HT1080 (cell line): Measurements from ENCODE around the gene BTD. TPM values are rescaled to one million over a fixed set of nuclear protein-coding genes. Genes with fewer than 3 reads are reported as not detected.

ENCODE experiments used
- DNase-seq: peaks from one replicate; pipeline ENCODE4 v3.0.0-alpha.2; 2015; ENCODE audit warnings: low read depth
- small RNA-seq: library from RNA; depleted of rRNA; stranded (forward); fragments of <200 nt; gene quantifications from one replicate; pipeline ENCODE3, GENCODE V24; 2014
- total RNA-seq: library from RNA; depleted of rRNA; stranded (reverse); fragments of >200 nt; shearing (Covaris generic); gene quantifications from 2 replicates; pipeline ENCODE4 v1.2.3, GENCODE V29; 2014; rRNA removed

BTD gene
- total RNA-seq, 1 experiment from 2014 or later: 12.1 TPM

DNA sequence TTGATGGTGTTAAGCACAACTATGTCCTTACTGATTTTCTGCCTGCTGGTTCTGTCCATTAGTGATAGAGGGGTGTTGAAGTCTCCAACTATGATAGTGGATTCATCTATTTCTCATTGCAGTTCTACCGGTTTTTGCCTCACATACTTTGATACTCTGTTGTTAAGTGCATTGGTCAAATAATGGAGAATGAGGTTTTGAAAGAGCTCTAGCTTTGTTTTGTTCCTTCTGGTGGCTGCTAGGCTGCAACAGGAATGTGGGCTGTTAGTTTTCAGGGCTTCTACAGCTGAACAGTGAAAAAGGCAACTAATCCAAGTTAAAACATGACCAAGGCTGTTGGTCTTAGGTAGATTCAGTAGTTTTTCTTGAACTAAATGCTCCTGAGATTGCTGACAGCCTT, 62.6 kb downstream of the BTD start:
- no peak for DNase-seq

DNA sequence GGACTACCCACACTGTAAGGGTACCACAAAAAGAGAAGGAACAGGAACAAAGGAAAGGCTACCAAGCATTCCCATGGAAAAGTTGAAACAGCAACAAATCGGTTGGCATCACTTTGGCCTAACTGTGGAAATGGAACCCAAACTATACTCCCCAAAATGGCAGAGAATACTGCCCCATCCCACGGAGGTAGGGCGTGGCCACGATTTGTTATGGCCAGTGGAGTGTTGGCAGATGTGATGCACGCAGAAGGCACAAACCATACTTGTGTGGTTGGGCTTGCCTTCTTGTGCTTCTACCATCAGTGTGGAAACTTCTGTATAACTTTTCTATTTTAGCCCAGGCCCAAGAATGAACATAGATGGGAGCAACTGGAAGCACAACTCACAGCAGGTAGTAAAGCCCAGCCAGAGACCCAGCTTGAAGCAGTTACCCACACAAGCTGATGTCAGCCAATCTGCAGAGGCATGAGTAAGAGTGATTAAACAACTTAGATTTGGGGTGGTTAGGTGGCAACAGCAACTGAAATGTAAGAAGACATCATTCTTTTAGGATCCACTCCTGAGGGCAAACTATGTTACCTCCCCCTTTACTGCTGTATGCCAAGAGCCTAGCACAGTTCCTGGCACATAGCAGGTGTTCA, 64.1 kb downstream of the BTD start:
- DNase-seq: no peak

DNA sequence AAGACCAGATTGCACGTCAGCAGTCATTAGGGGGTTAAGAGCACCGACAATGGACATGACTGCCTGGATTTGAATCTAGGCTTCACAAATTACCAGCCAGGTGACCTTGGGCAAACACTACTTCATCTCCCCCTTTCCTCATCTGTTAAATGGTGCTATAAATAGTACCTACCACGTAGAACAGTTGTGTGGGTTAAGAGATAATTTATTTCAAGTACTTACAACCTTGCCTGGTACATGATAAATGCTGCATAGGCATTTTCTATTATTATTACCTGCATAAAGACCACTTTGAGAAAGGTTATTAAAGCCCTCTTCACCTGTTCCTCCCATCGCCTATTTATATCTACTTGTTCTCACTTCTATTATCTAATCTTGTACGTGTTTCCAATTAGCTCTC, 64.7 kb downstream of the BTD start:
- DNase-seq: no peak

DNA sequence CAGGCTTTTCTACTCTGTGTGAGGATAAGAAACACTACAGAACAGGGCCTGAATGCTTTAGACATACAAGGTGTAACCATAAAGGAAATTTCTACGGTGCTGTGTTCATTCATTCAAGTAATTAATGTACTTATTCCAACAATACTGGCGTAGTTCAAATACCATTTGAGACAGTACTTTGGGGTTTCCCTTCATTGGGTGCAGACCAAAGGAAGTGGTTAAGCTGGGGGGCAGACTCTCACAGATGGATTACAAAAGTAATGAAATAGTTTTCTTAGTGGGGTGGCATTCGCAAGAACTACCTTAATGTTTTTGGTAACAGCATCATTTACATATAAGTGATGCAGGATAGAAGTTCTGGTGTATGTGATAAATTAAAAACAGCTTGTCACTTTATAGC, 65.9 kb downstream of the BTD start:
- no peak for DNase-seq

DNA sequence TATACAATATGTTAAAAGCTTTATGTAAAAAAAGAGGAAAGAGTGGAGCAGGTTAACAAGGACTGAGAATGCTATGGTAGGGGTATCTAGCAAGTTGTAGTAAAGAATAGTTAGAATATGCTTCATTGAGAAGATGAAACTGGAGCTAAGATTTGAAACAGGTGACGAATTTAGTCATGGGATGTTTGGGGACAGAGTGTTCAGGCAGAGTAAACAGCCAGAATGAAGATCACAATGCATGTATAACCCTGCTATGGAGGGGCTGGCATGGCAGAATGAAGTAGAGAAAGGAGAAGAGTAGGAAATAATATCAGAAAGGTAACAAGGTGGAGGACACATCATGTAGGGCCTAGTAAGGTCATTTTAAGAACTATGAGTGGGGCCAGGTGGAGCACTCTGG, 72.0 kb downstream of the BTD start:
- DNase-seq: no peak

DNA sequence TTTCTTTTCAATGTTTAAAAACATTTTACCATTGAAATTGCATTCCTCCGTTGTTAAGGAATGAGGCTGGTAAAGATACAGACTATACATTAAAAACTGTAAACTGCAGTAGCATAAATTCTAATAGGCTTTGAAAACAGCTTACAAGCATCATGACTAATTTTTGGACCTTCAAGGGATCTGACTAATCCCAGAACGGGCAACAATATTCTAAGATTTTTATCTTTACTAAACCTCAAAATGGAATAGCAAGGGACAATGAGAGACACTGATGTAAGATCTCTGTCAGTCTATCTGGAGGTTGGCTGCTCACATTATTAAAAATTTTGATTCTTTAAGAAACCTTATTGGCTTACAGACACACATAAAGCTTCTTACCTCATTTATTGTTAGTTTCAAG, 74.7 kb downstream of the BTD start:
- DNase-seq: no peak

DNA sequence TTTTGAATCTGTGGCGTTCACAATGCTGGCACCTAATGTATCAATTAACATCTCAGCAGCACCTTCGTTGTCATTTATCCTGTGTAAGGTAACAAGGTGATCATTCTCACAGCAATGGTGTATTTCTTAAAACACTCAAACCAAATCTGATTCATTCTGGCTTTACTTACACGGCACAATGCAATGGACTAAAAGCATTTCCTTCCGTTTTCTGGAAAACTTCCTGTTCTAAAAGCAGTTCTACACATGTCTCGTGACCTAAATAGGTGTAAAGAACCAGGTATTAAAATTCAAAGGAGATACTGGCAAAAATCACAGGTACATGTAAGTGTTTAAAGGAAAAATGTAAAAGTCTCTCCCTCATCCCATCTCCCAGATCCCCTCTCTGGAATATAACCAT, 77.8 kb downstream of the BTD start:
- no peak for DNase-seq

DNA sequence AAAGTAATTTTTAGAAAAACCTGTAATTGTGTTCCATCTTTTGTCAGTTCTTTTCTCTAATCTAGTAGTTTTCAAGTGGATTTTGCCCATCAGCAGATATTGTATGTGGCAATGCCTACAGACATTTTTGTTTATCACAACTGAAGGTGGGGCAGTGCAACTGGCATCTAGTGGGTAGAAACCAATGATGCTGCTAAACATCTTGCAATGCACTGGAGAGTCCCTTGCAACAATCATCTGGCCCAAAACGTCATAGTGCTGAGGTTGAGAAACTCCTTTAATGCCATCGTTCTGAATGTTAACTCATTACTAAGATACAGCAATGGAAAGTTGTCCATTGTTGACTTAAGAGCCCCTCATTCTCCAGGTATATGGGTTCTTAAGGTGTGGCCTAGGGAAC, 80.1 kb downstream of the BTD start:
- DNase-seq: no peak

DNA sequence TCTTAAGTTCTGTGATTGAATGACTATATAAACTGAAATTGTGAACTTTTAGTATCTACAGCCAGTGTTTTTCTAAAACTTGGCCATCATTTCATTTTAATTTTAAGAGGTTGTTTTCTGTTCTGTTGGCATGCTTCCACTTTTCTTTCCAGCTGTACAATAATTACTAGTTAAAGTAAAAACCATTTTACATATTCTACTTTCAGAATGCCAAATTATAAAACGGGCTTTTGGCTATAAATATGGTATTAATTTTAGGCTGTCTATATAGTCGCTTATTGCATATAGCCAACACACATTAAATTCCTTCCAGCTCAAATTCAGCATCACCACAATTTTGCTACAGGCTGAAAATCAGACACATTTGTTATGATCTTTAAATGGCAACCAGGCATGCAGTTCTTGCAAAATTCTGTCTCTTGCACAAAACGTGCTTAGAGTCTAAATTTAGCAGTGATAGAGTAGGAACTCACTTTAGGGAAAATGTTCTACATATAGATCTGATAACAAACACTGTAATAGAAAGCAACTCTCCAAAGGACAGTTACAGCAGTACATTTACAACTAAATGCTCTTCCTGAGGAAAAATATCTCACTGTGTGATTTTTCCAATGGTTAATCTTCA, 81.1 kb downstream of the BTD start:
- no peak for DNase-seq

DNA sequence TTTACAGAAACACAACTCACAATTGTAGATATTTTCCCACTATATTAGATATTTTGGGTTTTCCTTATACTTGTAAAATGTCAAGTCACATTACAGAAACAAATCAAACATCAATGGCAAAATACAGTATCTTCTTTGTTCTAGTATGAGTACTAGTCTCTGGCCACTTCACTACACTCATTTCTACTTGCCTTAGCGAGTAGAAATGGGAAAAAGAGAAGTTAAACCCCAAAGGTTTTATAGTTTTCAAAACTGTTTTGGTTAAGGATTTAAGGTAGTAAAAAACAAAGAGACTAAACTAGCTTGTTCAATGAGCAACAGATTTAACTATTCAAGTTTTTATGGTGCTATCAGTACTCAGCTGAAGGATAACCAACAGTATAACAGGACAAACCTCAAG, 81.7 kb downstream of the BTD start:
- no peak for DNase-seq

DNA sequence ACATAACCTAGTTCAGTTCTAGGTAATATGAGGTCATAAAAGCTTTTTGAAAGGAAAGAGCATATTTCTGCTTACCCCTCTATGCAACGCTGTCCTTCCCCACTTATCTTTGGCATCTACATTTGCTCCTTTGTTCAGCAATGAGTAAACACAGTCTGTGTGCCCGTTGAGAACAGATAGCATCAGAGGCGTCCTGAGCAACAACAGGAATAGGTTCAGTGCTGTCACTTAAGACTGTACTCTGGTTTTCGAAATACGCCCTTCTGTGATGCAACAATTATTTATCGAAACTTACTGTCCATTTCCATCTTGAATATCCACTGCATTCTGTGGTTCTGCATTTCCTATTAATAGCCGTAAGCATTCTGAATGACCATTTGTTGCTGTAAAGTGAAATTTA, 84.4 kb downstream of the BTD start:
- DNase-seq: no peak

DNA sequence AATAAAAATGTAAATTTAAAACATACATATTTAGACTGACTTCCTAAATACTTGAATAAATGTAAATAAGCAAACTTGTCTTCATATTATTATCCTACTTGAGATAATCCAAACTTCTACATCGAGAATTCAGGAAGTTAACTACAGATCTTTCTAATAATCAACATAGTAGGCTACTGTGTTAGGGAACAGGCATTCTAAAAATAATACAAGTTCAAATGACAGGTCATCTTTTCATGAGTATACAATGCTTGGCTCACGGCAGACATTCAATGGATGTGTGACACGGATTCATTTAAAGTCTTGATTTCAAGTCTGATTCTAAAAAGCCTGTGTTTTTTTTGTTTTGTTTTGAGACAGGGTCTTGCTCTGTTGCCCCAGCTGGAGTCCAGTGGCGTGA, 88.7 kb downstream of the BTD start:
- no peak for DNase-seq

DNA sequence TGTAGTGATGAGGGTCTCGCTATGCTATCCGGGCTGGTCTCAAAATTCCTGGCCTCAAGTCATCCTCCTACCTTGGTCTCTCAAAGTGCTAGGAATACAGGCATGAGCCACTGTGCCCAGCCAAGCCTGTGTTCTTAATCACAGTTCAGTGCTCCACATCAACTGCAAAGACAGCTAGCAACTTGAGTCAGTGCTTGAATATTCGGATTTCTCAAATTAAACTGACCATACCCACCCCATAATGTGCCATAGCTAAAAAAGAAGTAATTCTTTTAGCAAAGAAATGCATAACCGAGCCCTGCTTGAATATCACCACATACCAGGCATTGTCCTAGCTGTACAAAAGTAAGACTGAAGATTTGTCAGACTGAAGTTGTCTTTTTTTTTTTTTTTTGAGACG, 89.2 kb downstream of the BTD start:
- no peak for DNase-seq

DNA sequence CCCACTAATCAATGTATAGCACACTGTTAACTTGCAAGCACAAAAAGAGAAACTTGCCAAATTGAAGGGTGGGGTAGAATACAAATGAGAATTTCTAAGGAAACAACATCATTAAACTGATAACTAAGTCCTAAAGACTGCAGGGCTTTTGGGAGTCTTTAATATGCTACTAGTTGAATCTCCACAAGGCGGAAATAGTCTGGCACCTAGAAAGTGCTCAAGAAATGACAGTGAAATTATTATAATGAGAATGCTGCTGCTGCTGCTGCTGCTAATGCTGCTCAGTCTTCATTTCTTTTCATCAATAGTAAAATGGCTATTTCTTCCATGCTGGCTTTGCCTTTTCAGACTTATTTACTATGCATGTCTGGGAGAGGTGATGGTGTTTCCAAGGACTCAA, 91.8 kb downstream of the BTD start:
- DNase-seq: no peak

DNA sequence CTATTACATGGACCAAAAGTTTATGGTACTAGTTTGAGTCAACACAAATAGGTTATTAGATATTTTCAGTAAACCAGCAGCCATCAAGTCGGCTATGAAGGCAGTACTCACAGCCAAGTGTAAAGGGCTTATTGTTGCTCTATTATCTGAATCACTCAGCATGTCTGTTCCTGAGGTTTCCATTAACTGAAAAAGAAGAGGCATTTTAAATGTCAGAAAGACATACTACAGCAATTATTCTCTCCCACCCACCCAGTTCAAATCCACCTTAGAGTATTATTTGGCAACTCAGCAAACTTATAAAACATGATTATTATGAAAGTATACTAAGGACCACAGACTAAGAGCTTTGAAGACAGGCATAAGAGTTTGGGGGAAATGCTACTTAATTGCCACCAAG, 93.1 kb downstream of the BTD start:
- DNase-seq: no peak

Small RNA genes lying within 50 kb of the gene (small RNA-seq; reads per million reads assigned to genes)
- gene MIR3134: not detected

Other genes starting within 250 kb of the BTD start
- gene METTL6, start 174.2 kb upstream of the BTD start, total RNA-seq: 25.3 and 29.2 TPM in 2 replicates
- gene EAF1, start 174.1 kb upstream of the BTD start, total RNA-seq: 27.7 and 36.5 TPM in 2 replicates
- 0.27 TPM in 1 of 2 replicates, not detected in the other for gene COLQ, start 80.0 kb upstream of the BTD start, total RNA-seq
- 22.2 and 28.0 TPM in 2 replicates for gene HACL1, start 176 bp upstream of the BTD start, total RNA-seq
- gene ANKRD28, start 196.2 kb downstream of the BTD start, total RNA-seq: 96.1 and 98.7 TPM in 2 replicates